Right lobe of liver (tissue), 4 donors: ENCODE data around the gene NCAPH2.

Experiments
- POLR2A ChIP-seq: fragments of 450-650 bp; IDR thresholded peaks from one replicate; pipeline ENCODE4 v1.6.1; 2017; ENCODE audit warnings: antibody characterized with exemption, mild to moderate bottlenecking
- TF ChIP-seq, protein P1 (sequence below), 4 donors: fragments of 200-600 bp in 3 of 4; fragments of 450-650 bp in 1 of 4; IDR thresholded peaks; one replicate each; pipeline versions ENCODE4 v1.5.1 to v1.8.0; 2016 to 2022; ENCODE audit warnings: antibody characterized with exemption in 4 of 4, mild to moderate bottlenecking in 2 of 4
- donor health status: DM: no; HTN: no; CAD: no.
- donor health status: DM: no; HTN: no; CAD: no.
- donor health status: DM: no; HTN: yes; CAD: no.

GRCh38 chr22:50530580-50530876, 22.5 kb downstream of the NCAPH2 start:
- TF ChIP-seq, protein P1, sequence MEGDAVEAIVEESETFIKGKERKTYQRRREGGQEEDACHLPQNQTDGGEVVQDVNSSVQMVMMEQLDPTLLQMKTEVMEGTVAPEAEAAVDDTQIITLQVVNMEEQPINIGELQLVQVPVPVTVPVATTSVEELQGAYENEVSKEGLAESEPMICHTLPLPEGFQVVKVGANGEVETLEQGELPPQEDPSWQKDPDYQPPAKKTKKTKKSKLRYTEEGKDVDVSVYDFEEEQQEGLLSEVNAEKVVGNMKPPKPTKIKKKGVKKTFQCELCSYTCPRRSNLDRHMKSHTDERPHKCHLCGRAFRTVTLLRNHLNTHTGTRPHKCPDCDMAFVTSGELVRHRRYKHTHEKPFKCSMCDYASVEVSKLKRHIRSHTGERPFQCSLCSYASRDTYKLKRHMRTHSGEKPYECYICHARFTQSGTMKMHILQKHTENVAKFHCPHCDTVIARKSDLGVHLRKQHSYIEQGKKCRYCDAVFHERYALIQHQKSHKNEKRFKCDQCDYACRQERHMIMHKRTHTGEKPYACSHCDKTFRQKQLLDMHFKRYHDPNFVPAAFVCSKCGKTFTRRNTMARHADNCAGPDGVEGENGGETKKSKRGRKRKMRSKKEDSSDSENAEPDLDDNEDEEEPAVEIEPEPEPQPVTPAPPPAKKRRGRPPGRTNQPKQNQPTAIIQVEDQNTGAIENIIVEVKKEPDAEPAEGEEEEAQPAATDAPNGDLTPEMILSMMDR (IDR thresholded peaks at IDR 0.05), result no peak
- no peak for TF ChIP-seq POLR2A
